K562 (cell line): Measurements from ENCODE around the gene CARD9. TPM values are rescaled to one million over a fixed set of nuclear protein-coding genes. Genes with fewer than 3 reads are reported as not detected.
A peak's percentile ranks its signal among the peaks of the same experiment; 100 is the strongest.

Experiments used
- DNMT1 ChIP-seq: fragments of 450-650 bp; IDR thresholded peaks from 2 replicates; pipeline ENCODE4 v1.6.1; 2016; ENCODE audit warnings: antibody characterized with exemption, mild to moderate bottlenecking
- ELF1 ChIP-seq: fragments of 200-800 bp; sonication (Bioruptor generic); IDR thresholded peaks from 2 replicates; pipeline ENCODE4 v1.6.1; 2016; ENCODE audit warnings: missing genetic modification characterization, missing compliant biosample characterization
- KDM5B ChIP-seq: fragments of 200-600 bp; sonication (generic); IDR thresholded peaks from 2 replicates; pipeline ENCODE4 v1.6.1; 2012; ENCODE audit warnings: low read depth, mild to moderate bottlenecking, moderate library complexity, low read length, control low read depth, inconsistent platforms; ENCODE audit not compliant: insufficient replicate concordance
- PHTF2 ChIP-seq: fragments of 250-450 bp; sonication (Bioruptor Pico); IDR thresholded peaks from 2 replicates; pipeline ENCODE4 v1.5.0; 2021; ENCODE audit warnings: mild to moderate bottlenecking
- RBM22 ChIP-seq: fragments of 200-400 bp; formaldehyde crosslinking; IDR thresholded peaks from 2 replicates; pipeline ENCODE4 v1.6.1; 2018; ENCODE audit warnings: low read length, low read depth; ENCODE audit not compliant: poor library complexity, severe bottlenecking
- SRSF3 ChIP-seq: fragments of 200-400 bp; formaldehyde crosslinking; IDR thresholded peaks from 2 replicates; pipeline ENCODE4 v1.6.1; 2016; ENCODE audit warnings: mild to moderate bottlenecking, low read length, moderate library complexity; ENCODE audit not compliant: insufficient read depth
- TAF1 ChIP-seq: IDR thresholded peaks from 2 replicates; pipeline ENCODE4 v1.6.1; 2011; ENCODE audit warnings: mild to moderate bottlenecking, low read length, moderate library complexity; ENCODE audit not compliant: insufficient read depth, control insufficient read depth, severe bottlenecking; ENCODE audit errors: extremely low read depth
- TARDBP ChIP-seq: fragments of 450-650 bp; IDR thresholded peaks from 2 replicates; pipeline ENCODE4 v1.6.1; 2016
- TEAD1 ChIP-seq, 2 experiments: fragments of 450-650 bp in 1 of 2; sonication (generic) in 1 of 2; formaldehyde crosslinking; IDR thresholded peaks; 2 replicates each; pipeline versions ENCODE4 v1.4.0 to v1.8.0; 2020 to 2022; ENCODE audit warnings: mild to moderate bottlenecking in 2 of 2, missing genetic modification reagents in 1 of 2
- ZNF133 ChIP-seq: fragments of 250-450 bp; sonication (Bioruptor Pico); IDR thresholded peaks from 2 replicates; pipeline ENCODE4 v1.4.0; 2020; ENCODE audit warnings: mild to moderate bottlenecking
- ZNF263 ChIP-seq: sonication (generic); formaldehyde crosslinking; IDR thresholded peaks from 2 replicates; pipeline ENCODE4 v1.8.0; 2022; ENCODE audit warnings: mild to moderate bottlenecking, missing genetic modification reagents, borderline replicate concordance
- ZNF561 ChIP-seq: fragments of 450-650 bp; formaldehyde crosslinking; conservative IDR thresholded peaks from 2 replicates; pipeline ENCODE4 v1.4.0; 2020; ENCODE audit warnings: mild to moderate bottlenecking, moderate library complexity
- ZNF584 ChIP-seq: fragments of 200-800 bp; sonication (Bioruptor generic); IDR thresholded peaks from 2 replicates; pipeline ENCODE4 v1.6.1; 2016; ENCODE audit warnings: low read depth, mild to moderate bottlenecking, missing genetic modification characterization, missing compliant biosample characterization
- polyA plus RNA-seq, 8 experiments: library from polyadenylated mRNA; depleted of rRNA in 4 of 8; stranded (reverse) in 5 of 8; unstranded in 3 of 8; fragments of >200 nt; fragmentation: Nextera tagmentation in 2 of 8; fragmentation: Illumina TruSeq in 1 of 8; extraction: Ambion mirVana in 2 of 8; extraction: Trizol in 1 of 8; gene quantifications; 2 replicates each; pipeline versions ENCODE4 v1.2.1 to v1.2.3, GENCODE V29; 2011 to 2014; ENCODE audit warnings: inconsistent platforms in 1 of 8, missing spikeins in 1 of 8
- total RNA-seq, 7 experiments: library from RNA; depleted of rRNA in 6 of 7; stranded (reverse); fragments of >200 nt in 6 of 7; fragmentation: Illumina TruSeq in 2 of 7; extraction: Trizol in 2 of 7; gene quantifications; 2 replicates each; pipeline versions ENCODE4 v1.2.1 to v1.2.3, GENCODE V29; 2011 to 2021; ENCODE audit warnings: low replicate concordance in 1 of 7
- TF ChIP-seq, protein P1 (sequence below): IDR thresholded peaks from 2 replicates; pipeline ENCODE4 v1.6.1; 2011; ENCODE audit warnings: borderline replicate concordance, low read depth, mild to moderate bottlenecking, moderate library complexity, low read length; ENCODE audit not compliant: insufficient read depth, poor library complexity, severe bottlenecking
- TF ChIP-seq, protein P2 (sequence below): fragments of 450-650 bp; formaldehyde crosslinking; IDR thresholded peaks from 2 replicates; pipeline ENCODE4 v1.4.0; 2022; ENCODE audit warnings: mild to moderate bottlenecking, moderate library complexity
- TF ChIP-seq, protein P3 (sequence below): fragments of 250-450 bp; sonication (Bioruptor Pico); IDR thresholded peaks from 2 replicates; pipeline ENCODE4 v1.4.0; 2020
- TF ChIP-seq, protein P4 (sequence below): sonication (generic); formaldehyde crosslinking; IDR thresholded peaks from 2 replicates; pipeline ENCODE4 v1.9.0; 2022; ENCODE audit warnings: mild to moderate bottlenecking, missing genetic modification reagents

The CARD9 gene
- total and polyA plus RNA-seq, 9 of the 15 experiments (the other 6 are each of a cell fraction or from before 2014, with no cell fraction given): 1.7 to 53.0 (median 9.7) TPM

DNA sequence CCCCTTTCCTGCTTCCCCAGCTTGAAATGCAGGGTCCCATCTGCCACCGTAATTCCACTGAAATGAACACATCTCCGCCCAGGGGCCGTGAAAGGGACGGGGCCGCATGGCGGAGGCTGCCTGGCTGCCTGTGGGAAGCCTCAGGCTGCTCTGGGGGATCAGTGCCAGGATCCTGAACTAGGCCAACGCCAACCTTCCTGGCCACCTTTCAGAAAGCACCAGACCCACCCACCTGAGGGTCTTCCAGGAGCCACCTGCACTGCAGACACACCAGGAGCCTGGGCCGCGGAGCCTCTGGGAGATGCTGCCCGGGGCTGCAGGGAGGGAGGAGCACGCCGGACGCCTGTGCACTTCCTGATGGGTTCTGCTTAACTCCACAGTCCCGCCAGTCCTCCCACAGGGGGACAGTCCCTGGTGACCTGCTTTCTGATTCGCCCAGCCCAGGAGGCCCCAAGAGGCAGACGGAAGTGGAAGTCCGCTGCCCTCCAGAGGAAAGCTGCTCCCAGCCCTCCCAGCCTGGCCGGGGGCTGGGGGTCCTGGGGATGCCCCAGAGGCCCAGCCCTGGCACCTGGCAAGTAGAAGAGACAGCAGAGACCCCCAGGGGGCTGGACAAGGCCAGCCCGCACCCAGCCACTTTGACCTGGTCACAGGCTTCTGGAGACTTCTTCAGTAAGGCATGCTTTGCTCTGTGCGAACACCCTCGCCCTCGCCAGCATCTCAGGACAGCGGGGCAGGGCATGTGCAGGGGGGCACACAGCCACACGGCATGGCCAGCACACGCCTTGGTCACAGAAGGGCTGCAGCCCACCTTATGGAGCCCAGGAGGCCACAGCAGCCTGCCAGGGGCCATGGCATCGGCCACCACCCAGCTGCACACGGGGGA is at the start of gene CARD9 (continued):
- TF ChIP-seq TAF1: peak; percentile 45
- TF ChIP-seq, protein P1, sequence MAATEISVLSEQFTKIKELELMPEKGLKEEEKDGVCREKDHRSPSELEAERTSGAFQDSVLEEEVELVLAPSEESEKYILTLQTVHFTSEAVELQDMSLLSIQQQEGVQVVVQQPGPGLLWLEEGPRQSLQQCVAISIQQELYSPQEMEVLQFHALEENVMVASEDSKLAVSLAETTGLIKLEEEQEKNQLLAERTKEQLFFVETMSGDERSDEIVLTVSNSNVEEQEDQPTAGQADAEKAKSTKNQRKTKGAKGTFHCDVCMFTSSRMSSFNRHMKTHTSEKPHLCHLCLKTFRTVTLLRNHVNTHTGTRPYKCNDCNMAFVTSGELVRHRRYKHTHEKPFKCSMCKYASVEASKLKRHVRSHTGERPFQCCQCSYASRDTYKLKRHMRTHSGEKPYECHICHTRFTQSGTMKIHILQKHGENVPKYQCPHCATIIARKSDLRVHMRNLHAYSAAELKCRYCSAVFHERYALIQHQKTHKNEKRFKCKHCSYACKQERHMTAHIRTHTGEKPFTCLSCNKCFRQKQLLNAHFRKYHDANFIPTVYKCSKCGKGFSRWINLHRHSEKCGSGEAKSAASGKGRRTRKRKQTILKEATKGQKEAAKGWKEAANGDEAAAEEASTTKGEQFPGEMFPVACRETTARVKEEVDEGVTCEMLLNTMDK: peak; percentile 51
- no peak for TF ChIP-seq ZNF584
- no peak for TF ChIP-seq PHTF2 (CRISPR knock-in tag)
- TF ChIP-seq DNMT1: no peak
- peak; percentile 73 for TF ChIP-seq KDM5B
- no peak for TF ChIP-seq SRSF3
- TF ChIP-seq, protein P2, sequence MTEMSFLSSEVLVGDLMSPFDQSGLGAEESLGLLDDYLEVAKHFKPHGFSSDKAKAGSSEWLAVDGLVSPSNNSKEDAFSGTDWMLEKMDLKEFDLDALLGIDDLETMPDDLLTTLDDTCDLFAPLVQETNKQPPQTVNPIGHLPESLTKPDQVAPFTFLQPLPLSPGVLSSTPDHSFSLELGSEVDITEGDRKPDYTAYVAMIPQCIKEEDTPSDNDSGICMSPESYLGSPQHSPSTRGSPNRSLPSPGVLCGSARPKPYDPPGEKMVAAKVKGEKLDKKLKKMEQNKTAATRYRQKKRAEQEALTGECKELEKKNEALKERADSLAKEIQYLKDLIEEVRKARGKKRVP: 0 out of 2 replicates have a peak, but pooled peaks have one; percentile 15
- TF ChIP-seq RBM22: no peak
- no peak for TF ChIP-seq ZNF561 (CRISPR knock-in tag)
- TF ChIP-seq ZNF133: 0 out of 2 replicates have a peak, but pooled peaks have one; percentile 16
- TF ChIP-seq, protein P3, sequence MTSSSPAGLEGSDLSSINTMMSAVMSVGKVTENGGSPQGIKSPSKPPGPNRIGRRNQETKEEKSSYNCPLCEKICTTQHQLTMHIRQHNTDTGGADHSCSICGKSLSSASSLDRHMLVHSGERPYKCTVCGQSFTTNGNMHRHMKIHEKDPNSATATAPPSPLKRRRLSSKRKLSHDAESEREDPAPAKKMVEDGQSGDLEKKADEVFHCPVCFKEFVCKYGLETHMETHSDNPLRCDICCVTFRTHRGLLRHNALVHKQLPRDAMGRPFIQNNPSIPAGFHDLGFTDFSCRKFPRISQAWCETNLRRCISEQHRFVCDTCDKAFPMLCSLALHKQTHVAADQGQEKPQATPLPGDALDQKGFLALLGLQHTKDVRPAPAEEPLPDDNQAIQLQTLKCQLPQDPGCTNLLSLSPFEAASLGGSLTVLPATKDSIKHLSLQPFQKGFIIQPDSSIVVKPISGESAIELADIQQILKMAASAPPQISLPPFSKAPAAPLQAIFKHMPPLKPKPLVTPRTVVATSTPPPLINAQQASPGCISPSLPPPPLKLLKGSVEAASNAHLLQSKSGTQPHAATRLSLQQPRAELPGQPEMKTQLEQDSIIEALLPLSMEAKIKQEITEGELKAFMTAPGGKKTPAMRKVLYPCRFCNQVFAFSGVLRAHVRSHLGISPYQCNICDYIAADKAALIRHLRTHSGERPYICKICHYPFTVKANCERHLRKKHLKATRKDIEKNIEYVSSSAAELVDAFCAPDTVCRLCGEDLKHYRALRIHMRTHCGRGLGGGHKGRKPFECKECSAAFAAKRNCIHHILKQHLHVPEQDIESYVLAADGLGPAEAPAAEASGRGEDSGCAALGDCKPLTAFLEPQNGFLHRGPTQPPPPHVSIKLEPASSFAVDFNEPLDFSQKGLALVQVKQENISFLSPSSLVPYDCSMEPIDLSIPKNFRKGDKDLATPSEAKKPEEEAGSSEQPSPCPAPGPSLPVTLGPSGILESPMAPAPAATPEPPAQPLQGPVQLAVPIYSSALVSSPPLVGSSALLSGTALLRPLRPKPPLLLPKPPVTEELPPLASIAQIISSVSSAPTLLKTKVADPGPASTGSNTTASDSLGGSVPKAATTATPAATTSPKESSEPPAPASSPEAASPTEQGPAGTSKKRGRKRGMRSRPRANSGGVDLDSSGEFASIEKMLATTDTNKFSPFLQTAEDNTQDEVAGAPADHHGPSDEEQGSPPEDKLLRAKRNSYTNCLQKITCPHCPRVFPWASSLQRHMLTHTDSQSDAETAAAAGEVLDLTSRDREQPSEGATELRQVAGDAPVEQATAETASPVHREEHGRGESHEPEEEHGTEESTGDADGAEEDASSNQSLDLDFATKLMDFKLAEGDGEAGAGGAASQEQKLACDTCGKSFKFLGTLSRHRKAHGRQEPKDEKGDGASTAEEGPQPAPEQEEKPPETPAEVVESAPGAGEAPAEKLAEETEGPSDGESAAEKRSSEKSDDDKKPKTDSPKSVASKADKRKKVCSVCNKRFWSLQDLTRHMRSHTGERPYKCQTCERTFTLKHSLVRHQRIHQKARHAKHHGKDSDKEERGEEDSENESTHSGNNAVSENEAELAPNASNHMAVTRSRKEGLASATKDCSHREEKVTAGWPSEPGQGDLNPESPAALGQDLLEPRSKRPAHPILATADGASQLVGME: 0 out of 2 replicates have a peak, but pooled peaks have one; percentile 10
- TF ChIP-seq TEAD1 (CRISPR knock-in tag; IDR thresholded peaks at IDR 0.05): no peak
- TF ChIP-seq ELF1 (tag): peak; percentile 83
- peak; percentile 99 for TF ChIP-seq ZNF263 (CRISPR knock-in tag)
- TF ChIP-seq, protein P4, sequence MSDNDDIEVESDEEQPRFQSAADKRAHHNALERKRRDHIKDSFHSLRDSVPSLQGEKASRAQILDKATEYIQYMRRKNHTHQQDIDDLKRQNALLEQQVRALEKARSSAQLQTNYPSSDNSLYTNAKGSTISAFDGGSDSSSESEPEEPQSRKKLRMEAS (CRISPR knock-in tag): peak; percentile 2; the same call in 1 of the 2 replicates
- no peak for TF ChIP-seq TARDBP
